COLO668 (cell line): ENCODE results near the gene LIMK2.
A peak's percentile ranks its signal among the peaks of the same experiment; 100 is the strongest.
"Not testable (repeated sequence)": the region's sequence is repeated elsewhere in the genome, so short reads cannot be mapped to it uniquely, and the experiment has no call there.

Experiments used
- DNase-seq: peaks from one replicate; lab custom pipeline; 2025; ENCODE audit not compliant: unreplicated experiment; lab: John Stamatoyannopoulos, UW

LIMK2 gene

DNA sequence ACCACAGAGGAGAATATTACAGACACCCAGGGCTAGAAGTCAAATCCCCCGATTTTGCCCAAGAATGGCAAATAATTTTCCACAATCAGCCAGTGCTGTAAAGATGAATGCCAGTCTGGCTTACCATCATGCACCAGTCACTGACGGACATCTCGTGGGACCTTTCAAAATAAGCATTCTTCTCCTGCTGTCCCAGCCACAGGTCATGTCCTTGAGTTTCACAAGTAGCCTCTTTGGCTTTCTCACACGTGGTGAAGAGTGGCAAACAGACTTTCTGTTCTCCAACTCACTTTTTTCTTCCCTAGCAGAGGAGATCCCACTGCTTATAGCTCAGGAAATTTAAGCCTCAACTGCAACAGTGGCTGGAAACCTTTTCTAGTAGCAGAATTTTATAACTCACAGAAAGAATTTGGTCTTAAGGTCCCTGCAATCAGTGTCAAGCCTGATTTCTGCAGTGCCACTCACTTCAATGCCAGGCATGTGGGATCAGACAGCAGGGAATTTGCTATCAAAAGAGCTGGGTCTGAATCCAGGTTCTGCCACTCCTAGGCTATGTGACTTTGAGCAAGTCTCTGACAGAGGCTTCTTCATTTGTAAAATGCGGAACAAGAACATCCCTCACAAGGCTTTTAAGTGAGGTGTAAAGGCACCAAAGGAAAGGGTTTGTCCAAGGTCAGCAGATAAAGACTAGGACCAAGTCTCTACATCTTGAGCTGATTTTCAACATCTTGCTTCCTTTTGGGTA is 76.6 kb downstream of the LIMK2 start:
- no peak for DNase-seq

DNA sequence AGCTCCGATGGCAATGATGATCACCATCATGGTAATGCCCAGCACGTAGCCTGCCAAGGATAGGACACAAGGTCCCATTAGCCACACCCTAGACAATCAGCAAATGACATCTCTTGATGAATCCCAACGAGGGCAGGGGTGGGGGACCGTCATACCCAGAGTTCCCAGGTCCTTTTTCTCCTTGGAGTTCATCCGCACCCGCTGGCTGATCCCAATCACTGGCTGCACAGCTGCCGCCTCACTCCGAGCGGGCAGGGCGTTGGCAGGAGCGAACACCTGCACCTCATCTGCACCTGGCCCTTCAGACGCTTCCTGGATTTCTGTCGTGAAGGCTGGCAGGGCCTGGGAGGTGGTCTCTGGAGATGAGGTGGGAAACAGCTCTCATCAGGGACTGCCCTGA is 77.2 kb downstream of the LIMK2 start:
- DNase-seq: peak; percentile 93

DNA sequence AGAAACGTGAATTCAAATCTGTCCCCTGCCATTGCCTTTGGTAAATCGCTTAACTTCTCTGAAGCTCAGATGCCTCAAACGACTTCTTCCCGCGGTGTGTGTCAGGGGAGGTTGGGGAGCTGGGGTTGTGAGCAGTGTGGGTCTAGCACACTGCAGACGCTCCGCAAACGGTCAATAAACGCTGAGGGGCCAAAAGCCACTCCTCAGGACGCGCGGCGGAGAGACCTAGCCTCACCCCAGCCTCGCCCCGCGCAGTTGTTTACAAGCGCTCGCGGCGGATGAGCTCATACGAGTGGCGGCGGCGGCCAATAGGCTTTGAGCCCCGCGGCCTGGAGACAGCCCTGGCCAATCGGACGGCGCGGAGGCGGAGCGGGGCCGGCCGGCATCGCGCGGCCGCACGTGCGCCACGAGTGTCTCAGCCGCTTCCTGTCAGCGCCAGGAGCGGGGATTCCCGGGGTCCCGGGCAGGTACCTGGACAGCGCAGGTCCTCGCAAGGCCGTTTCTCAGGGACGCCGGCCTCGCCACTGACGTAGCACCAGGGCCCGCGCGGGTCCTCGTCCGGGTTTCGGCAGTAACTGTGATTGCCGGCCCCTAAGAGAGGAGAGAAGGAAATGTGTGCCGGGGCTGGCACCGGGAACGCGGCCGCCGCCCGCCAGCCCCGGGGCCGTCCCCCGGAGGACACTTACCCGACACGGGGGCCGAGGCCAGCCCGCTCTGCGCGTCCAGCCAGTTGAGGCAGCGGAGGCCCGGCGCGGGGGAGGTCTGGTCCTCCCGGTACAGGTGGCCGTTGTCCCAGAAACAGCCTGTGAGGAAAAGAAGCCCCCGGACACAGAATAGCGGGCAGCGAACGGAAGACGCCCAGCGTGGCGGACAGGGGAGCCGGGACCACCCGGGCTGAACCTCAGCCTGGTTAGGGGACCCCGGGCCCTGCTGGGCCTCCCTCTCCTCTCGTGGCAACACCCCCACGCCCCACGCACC is 78.7 kb downstream of the LIMK2 start:
- DNase-seq: peak; percentile 99

DNA sequence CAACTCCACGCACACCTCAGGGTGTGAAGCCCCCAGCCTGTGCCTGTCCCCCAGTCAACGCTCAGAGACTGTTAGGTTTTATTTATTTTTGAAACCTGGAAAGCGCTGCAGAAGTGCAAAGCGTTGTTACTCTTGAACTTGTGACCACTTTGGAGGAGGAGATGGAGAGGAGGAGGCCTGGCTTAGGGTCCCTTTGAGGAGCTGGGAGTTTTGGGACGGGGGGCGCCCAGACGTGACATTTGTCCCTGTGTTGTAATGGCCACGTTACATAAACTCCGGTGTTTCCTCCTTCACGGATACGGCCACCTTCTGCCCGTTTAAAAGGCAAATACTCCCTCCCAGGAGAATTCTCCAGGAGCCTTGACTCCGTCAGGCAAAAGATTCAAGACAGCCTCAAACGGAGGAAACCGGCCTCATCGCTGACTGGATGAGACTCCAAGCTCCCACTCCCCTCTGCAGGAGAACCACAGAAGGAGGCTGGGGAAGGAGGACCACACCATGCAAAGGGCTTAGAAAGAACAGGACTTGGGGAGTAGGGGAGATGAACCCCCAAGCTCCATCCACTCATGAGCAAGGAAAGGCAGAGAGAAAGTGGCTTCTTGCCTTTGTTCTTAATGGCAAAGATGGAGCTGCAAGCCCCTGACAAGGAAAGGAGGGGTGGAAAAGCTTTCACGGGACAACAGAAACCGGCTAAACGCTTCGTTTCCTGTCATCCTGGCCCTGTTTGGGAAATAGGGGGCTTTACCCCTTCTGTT is 79.6 kb downstream of the LIMK2 start:
- DNase-seq: peak; percentile 38

DNA sequence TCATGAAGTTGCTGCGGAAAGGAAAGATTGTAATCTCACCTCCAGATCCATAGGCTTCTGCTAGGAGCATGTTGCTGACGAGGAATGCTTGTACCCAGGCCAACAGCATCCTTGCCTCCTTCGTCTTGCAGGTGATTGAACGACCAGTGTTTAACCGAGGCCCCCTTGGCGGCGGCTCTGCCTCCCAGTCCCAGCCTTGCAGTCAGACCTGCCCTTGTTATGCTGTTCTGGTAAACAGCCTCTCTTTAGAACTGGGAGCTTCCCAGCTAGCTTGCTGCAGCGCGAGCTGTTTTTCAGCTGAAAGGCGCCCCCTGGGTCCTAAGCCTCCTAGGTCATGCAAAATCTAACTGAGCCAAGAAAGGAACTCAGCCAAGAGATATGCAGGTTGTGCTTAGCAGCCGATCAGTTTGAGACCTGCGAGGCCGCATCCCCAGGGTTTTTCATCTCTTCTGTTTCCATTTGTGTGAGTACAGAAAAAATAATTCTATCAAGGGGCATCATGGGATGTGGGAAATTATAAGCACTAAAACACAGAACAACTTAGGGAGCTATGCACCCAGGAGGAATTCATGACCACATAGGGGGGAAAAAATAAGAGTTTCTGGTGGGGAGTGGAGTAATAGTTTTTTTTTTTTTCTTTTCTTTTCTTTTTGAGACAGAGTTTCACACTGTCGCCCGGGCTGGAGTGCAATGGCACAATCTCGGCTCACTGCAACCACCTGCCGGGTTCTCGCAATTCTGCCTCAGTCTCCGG is 80.3 kb downstream of the LIMK2 start, which contains the start of gene PIK3IP1:
PIK3IP1 (minus strand) TSS at position 253 of the 754 bp plus-strand sequence; CDS start at position 109, 144 bp downstream.
- DNase-seq: peak; percentile 83

DNA sequence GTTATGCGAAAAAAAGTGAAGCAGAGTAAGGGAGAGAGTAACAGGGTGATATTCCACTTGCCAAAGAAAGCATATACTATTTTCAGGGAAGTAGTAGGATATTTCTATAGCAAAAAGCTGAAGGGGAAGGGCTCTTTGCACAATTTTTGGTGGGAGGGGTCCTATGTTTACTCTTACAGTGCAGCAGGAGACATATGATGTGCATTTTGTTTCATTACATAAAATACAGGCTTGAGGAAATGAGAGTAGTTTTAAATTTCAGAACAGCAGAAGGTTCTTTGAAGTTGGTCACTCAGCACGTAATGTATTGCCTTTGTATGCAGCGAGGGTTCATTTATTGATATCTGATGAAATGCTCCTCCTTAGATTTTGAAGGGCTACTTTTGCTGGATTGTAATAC is 83.3 kb downstream of the LIMK2 start:
- DNase-seq: no peak

DNA sequence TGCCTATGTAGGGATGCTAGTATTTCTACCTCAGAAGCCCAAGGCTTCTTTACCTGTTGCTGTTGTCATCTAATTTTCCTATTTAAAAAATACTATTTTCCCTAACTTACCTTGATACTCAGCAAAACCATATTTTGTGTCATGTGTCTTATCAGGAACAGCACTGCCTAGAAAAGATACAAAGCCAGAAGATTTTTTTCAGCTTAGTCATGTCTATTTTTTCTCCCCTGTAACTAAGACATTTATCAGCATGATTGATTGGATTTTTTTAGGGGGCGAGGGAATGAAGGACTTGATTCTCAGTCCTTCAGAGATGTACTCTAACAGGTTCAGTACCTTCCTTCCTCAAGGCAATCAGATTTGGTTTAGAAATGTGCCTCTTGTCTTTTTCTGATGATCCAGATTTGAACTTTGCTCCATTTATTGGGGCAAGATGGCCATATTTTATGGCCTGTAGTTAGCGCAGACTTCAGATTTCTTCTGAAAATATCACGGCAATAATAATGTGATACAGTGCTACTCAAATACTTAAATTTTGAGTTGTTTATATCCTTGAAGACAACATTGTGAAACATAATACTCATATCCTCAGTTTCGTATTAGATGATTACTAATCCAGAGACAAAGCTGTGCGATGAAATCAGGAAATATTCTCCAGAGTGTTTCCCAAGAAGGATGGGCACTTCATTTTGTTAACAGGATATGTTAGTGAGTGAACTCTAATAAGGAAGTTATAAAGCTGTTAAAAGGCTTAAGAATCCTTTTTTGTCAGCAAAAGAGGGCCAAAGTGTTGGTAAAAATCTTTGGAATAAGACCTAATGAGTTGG is 83.9 kb downstream of the LIMK2 start:
- no peak for DNase-seq

DNA sequence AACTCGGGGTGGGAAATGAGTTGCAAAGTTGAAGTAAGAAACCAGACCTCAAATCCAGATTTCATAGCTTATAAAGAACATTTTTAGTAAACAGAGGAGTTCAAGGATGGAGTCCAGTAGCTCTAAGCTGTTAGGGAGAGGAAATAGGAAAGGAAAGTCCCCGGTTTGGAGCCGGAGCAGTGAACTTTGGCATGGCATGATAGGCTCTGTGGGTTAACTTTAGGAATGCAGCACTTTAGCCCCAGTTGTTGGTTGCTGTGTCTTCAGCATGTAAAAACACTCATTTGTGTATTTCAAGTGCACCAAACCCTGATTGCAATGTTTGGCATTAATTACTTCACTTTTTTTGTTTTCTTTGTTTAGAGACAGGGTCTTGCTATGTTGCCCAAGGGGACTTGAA is 88.8 kb downstream of the LIMK2 start:
- DNase-seq: no peak

DNA sequence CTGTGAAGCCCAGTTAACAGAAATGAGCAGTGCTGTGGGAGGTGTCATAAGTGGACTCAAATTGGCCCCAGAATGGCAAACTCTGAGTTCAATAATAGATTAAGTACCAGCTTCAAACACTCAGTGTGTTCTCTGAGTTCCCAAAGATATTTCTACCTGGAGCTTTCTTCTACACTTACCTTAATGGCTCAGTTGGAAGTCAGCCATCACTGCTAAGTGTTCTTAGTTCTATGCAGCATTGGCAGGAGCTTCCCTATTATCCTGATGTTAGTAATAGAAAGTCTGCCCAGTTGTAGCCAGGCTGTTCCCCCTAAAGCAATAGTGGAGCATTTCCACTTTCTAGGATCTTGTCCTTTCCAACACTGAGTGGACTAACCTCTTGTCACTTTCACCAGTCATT is 89.9 kb downstream of the LIMK2 start:
- no peak for DNase-seq

DNA sequence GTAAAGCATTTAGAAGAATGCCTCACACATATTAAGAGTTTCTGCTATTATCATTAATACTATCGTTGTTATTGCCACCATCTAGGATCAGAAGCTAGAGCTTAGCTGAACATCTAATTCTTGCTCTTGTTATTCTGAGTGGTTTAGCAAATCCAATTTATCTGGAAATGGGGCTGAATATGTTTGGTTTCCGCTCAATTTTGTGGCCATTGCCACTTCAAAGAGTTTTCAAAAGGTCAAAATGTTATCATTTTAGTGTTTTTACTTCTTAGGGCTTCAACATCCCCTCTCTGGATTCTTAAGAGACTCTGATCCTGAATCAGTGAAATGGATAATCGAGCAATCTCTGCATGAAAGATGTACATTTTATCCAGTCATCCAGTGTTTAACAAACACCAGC is 90.4 kb downstream of the LIMK2 start:
- DNase-seq: no peak

DNA sequence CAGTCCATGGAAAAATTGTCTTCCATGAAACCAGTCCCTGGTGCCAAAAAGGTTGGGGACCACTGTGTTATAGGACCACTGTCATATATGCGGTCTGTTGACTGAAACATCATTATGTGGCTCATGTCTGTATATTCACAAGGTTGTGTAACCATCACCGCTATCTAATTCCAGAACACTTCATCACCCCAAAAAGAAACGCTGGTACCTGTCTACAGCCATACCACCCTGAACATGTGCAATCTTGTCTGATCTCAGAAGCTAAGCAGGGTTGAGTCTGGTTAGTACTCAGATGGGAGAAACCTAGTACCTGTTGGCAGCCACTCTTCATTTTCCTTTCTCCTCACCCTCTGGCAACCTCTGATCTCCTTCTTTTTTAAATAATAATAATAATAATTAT is 93.1 kb downstream of the LIMK2 start:
- DNase-seq: no peak

DNA sequence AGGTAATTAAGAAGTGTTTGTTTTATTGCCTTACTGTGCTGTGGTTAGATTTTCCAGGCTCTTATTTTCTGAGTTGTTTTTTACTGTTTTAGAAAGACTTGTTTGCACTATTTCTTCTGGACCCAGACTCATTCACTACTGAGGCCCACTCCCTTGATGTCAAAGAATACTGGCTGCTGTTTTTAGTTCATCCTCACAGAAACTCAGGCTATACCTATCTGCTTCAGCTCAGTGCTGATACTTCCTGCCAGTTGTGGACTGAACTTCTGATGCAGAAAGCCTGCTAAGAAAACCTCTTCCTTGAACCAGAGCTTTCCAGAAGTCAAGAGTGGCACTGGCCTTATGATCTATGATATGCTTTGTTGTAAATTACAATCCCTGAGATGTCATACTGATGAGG is 96.1 kb downstream of the LIMK2 start:
- DNase-seq: no peak

DNA sequence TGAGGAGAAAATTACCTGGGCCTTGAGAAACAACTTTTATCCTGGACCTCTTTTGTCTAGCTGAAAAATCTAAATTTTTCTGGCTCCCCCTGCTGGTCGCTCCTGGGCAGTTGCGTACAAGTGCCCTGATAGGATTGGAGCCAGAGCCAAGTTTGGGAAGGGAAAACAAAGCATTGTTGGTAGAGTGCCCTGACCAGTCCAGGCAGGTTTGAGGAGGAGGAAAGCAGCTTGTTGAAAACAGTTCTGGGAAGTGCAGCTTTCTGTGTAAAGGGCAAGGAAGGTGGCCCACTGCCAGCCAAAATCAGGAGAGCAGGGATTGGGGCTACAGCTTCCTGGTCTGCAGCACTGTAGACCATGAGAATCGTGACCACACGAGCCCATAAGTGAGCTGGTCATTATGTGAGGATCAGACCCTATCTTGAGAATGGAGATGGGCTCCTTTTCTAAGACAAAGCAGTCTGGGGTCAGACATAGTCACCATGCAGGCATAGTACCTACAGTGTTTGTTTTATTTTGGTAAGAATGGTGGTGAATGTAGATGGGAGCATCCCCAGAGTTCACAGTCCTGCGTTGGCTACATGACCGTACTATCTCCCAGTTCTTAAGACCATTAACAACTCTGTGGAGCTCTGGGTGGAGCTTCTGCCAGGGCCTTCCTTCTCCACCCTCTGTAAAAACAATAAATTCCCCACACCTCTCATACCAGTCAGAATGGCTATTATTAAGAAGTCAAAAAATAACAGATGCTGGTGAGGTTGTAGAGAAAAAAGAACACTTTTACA is 101.5 kb downstream of the LIMK2 start:
- DNase-seq: peak; percentile 77

DNA sequence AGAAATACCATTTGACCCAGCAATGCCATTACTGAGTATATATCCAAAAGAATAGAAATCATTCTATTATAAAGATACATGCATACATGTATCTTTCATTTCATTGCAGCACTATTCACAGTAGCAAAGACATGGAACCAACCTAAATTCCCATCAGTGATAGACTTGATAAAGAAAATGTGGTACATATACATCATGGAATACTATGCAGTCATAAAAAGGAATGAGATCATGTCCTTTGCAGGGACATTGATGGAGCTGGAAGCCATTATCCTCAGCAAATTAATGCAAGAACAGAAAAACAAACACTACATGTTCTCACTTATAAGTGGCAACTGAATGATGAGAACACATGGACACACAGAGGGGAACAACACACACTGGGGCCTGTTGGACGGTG is 102.1 kb downstream of the LIMK2 start:
- DNase-seq: not testable (repeated sequence)

DNA sequence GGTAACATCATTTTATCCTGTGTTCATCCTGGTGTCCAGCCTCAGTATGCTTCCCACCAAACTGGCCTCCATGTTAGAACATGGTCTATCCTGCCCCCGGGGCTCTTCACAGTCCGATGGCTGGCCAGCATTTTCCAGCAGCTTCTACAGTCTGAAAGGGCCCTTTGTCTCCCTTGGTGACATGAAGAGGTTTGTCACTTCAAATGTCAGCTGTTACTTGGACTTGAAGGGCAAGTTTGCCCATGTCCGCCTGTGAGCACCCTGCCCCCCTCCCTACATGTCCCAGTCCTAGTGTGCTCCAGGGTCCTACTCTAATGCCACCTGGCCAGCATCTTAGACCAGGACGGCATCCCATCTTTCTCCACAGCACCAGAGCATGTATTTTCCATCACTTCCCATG is 109.3 kb downstream of the LIMK2 start:
- DNase-seq: no peak

DNA sequence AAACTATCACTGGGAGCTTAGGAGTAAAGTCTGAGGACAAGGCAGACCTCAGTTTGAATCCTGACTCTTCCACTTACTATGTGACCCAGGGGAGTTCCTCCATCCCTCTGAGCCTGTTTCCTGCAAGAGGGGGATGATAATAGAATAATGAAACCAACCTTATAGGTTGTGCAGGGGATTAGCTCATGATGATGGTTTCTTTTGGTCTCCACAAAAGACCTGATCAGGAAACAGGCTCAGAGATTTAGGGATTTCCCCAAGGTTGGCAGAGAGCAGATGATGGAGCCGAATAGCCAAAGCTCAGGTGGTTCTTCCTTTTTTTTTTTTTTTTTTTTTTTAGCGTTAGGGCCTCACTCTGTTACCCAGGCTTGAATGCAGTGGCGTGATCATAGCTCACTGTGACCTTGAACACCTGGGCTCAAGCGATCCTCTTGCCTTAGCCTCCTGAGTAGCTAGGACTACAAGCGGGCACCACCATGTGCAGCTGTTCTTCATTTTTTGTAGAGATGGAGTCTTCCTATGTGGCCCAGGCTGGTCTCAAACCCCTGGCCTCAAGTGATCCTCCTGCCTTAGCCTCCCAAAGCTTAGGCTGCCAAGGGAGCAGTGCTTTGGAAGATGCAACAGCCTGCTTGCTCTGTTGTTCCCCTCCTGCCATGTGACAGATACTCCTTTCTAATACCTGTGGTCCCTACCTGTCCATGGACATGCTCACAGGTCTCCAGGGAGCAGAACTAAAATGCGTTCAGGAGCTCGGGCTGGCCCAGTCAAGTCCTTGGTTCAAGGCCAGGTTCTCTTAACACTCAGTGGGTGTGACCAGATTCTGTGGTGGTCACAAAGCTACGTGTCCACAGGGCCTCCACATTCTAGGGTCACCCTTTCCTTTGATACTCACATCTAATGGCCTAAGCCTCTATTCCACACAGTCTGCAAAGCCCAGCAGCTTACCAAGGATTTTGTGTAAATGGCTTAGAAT is 111.8 kb downstream of the LIMK2 start:
- DNase-seq: no peak

DNA sequence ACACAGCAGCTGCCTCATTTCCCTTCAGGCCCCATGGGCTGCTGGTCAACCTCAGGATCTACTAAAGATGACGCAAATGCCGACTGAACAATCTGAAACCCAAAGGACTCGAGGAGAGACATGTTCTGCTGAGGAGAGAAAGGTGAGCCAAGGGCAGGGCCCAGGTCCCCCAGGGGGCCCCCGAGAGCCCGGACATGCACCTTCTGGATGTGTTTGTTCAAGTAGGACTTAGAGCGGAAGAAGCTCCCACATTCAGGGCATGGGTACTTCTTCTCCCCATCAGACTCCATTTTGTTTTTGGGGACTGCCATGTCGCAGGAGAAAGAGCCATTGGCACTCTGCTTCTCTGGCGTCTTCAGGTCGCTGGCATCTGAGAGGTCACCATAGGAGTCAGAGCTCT is 114.8 kb downstream of the LIMK2 start:
- no peak for DNase-seq
